ENCODE measurements around the gene ULK3.
"Not testable (repeated sequence)": the region's sequence is repeated elsewhere in the genome, so short reads cannot be mapped to it uniquely, and the experiment has no call there.

The ULK3 gene

GRCh38 chr15:74842581-74843444 is at the start of gene ULK3:
TSS of gene ULK3 (minus strand) at chr15:74843156. CDS start at chr15:74843105, 51 bp downstream.
- peak; percentile 79 to 89 for DNase-seq (ENCODE audit: low read depth in 2 of 2)

GRCh38 chr15:74892313-74892712 is 49.4 kb upstream of the ULK3 start:
- no peak for DNase-seq (ENCODE audit: low read depth in 2 of 2)

- DNase-seq (ENCODE audit: low read depth in 2 of 2) = no peak
These were observed 48.5 kb upstream of the ULK3 start for GRCh38 chr15:74891469-74891868.

- DNase-seq (ENCODE audit: low read depth in 2 of 2) = no peak
These were observed 47.7 kb upstream of the ULK3 start for GRCh38 chr15:74890665-74890960.

- peak; percentile 76 to 79 for DNase-seq (ENCODE audit: low read depth in 2 of 2)
These were observed 47.1 kb upstream of the ULK3 start, which contains the start of gene MPI for GRCh38 chr15:74889883-74890664. TSS of gene MPI (plus strand) at chr15:74890042. CDS start at chr15:74890074, 32 bp downstream.

- DNase-seq (ENCODE audit: low read depth in 2 of 2) = no peak
These were observed 46.5 kb upstream of the ULK3 start for GRCh38 chr15:74889390-74889882.

GRCh38 chr15:74888716-74889115 is 45.8 kb upstream of the ULK3 start:
- DNase-seq (ENCODE audit: low read depth in 2 of 2) = no peak

GRCh38 chr15:74887537-74888193 is 44.7 kb upstream of the ULK3 start:
- DNase-seq (ENCODE audit: low read depth in 2 of 2) = not testable (repeated sequence)

GRCh38 chr15:74885461-74885860 is 42.5 kb upstream of the ULK3 start:
- no peak for DNase-seq (ENCODE audit: low read depth in 2 of 2)

- DNase-seq (ENCODE audit: low read depth in 2 of 2) = no peak
These were observed 41.7 kb upstream of the ULK3 start for GRCh38 chr15:74884428-74885223.

- DNase-seq (ENCODE audit: low read depth in 2 of 2) = no peak
These were observed 39.6 kb upstream of the ULK3 start for GRCh38 chr15:74882528-74882927.

GRCh38 chr15:74878273-74878672 is 35.3 kb upstream of the ULK3 start:
- DNase-seq (ENCODE audit: low read depth in 2 of 2) = no peak

GRCh38 chr15:74873756-74874424 is 30.9 kb upstream of the ULK3 start:
- no peak for DNase-seq (ENCODE audit: low read depth in 2 of 2)

- DNase-seq (ENCODE audit: low read depth in 2 of 2) = peak; percentile 83 to 88
These were observed 30.2 kb upstream of the ULK3 start, which contains the start of gene SCAMP2 for GRCh38 chr15:74873036-74873755. TSS of gene SCAMP2 (minus strand) at chr15:74873365. CDS start at chr15:74873255, 110 bp downstream.

- no peak for DNase-seq (ENCODE audit: low read depth in 2 of 2)
These were observed 29.7 kb upstream of the ULK3 start for GRCh38 chr15:74872702-74873035.

GRCh38 chr15:74870436-74871215 is 27.7 kb upstream of the ULK3 start:
- no peak for DNase-seq (ENCODE audit: low read depth in 2 of 2)

GRCh38 chr15:74869726-74870407 is 26.9 kb upstream of the ULK3 start:
- no peak for DNase-seq (ENCODE audit: low read depth in 2 of 2)

- DNase-seq (ENCODE audit: low read depth in 2 of 2) = no peak
These were observed 26.4 kb upstream of the ULK3 start for GRCh38 chr15:74869372-74869725.

GRCh38 chr15:74868059-74868458 is 25.1 kb upstream of the ULK3 start:
- DNase-seq (ENCODE audit: low read depth in 2 of 2) = no peak
